HG03280 (cell line): Measurements from ENCODE around the gene HMG20B.
A peak's percentile ranks its signal among the peaks of the same experiment; 100 is the strongest.

Source experiments
- ATAC-seq: cut with Tn5 transposase; IDR thresholded peaks from one replicate; pipeline ENCODE4 v1.9.1; 2021; ENCODE audit warnings: mild to moderate bottlenecking, moderate library complexity; ENCODE audit not compliant: unreplicated experiment

The HMG20B gene

DNA sequence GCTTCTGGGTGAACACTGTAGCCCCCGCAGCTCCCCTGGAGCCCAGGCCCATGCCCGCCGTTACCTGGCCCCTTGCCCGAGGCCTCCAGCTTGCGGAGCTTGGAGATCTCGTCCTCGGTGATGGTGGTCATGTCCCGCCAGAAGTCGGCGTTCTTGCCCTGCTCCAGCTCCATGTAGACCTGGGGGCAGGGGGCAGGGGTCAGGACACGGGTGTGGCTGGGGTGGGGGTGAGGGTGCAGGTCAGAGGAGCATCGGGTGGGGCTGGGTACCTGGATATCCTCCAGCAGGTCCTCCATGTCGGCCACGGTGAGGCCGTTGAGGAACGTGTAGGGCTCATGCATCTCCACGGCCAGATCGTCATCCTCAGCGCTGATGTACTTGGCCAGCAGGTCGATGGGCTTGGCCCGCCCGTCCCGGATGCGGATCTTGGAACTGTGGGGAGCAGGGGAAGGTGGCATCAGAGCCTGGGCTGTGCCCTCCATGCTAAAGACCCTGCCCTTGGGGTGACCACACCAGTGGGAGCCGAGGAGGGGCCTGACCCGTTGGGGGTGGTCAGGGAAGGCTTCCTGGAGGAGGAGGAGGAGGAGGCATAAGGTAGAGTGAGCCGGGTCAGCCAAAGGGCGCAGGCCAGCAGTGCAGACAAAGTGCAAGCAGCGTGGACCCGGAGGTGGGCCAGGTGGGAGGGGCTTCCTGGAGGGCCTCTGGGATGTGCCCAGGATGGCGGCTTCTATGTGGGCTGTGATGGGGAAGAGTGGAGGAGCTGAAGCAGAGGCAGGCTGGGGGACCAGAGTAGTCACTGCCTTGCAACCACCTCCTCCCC lies 46.3 kb downstream of the HMG20B start:
- ATAC-seq = no peak

DNA sequence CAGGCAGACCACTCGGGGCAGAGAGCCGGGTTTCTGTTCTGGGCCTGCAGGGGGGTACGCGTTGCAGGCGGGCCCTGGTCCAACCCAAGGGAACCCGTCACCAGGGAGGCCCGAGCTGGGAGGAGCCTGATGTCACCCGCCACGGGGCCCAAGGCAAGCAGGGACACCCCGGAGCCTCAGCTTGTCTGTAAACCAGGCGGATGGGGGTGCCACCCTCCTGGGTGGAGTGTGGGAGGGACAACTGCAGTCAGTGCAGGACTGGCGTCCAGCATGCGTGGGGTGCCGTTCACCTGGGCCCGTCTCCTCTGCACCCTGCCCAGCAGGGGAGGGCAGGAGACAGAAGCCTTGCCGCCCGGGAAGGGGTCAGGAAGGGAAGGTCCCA lies 46.9 kb downstream of the HMG20B start:
- no peak for ATAC-seq

- no peak for ATAC-seq
Measured at GRCh38 chr19:3620145-3620816, 47.5 kb downstream of the HMG20B start.

DNA sequence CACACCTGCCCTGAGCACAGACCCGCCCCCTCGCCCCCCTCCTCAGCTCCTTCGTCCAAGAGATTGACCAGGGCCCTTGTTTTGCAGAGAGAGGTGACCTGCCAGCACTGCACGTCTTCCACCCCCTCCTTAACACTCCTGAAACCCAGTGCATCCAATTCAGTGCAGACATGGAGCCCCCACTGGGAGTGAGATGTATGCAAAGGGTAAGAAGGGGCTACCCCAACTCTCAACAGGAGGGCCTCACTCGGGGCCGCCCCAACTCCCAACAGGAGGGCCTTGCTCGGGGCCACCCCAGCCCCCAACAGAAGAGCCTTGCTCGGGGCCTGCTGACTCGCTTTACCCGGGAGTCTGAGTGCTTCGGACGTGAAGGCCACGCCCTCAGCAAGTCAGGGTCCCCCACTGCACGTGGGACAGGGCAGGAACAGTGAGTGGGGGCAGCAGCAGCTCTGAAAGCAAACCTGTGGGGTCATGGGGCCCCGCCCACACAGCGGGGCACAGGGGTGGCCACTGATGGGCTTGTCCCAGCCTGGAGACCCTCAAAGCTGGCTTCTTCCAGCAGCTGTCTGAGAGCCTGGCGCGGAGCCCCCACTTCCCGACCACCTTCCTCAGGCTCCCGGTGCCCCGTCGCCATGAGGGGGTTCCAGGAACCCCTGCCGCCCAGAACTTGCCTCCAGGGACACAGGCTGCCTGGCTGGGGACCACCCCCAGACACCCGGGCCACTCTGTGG lies 48.2 kb downstream of the HMG20B start:
- ATAC-seq = no peak

DNA sequence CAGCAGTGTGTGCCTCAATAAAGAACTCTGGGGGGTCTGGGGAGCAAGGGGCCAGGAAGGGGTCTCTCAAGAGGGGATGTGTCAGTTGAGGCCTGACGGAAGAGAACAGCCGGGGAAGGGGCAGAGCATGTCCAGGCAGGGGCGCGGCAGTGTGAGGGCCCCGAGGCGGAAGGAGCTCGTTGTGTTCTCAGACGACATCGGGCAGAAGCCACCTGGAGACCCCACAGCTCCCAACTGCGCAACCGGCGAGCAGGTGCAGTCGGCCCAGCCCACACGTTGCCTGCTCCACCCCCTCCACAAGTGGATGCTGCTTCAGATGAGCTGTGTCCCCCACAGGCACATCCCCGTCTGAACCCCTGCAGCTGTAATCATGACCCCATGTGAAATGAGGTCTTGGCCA lies 48.9 kb downstream of the HMG20B start:
- ATAC-seq = no peak

DNA sequence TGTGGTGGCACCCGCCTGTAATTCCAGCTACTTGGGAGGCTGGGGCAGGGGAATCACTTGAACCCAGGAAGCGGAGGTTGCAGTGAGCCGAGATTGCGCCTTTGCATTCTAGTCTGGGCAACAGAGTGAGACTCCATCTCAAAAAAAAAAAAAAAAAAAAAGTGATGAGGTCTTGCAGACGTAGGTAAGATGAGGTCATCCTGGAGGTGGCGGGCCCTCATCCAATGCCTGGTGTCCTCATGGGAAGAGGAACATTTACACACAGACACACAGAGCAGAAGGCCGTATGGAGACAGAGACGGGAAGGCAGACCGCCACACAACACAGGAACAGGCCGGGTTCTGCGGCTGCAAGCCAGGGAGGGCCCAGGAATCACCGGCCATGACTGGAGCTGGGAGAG lies 49.5 kb downstream of the HMG20B start:
- ATAC-seq = no peak

DNA sequence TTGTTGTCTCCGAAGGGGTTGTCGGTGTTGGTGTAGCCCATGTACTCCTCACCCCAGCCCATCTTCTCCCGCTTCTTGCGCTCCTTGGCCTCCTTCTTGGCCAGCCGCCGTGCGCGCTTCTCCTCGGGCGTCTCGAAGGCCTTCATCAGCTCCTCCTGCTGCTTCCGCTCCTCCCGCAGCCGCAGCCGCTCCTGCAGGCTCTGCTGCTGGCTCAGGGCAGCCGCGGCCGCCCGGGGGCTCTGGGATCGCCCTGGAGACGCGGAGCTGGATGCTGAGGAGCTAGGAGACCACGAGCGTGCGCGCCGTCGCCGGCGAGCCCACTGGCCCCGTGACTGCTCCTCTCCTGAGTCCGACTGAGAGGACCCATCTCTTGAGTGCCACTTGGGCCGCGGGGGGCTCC lies 51.0 kb downstream of the HMG20B start:
- ATAC-seq = no peak

DNA sequence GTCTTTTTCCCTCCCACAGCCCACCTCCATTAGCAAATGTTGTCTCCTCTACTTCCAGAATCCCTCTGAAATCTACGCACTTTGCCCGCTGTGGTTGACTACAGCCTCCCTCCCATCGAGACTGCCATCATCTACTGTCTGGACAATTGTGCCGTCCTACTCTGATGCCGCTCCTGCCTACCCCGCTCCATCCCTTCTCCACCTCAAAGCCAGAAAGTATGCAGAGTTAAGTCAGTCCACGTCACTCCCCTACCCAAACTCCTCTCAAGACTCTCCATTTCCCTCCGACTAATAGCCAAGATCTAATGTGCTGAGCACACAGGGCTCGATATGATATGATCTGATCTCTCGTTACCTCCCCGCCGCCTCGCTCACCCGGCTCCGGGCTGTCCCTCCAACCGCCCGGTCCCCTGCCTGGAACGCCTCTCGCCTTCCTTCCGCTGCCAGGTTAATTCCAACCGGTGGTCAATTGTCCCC lies 53.3 kb downstream of the HMG20B start:
- ATAC-seq = peak; percentile 4

DNA sequence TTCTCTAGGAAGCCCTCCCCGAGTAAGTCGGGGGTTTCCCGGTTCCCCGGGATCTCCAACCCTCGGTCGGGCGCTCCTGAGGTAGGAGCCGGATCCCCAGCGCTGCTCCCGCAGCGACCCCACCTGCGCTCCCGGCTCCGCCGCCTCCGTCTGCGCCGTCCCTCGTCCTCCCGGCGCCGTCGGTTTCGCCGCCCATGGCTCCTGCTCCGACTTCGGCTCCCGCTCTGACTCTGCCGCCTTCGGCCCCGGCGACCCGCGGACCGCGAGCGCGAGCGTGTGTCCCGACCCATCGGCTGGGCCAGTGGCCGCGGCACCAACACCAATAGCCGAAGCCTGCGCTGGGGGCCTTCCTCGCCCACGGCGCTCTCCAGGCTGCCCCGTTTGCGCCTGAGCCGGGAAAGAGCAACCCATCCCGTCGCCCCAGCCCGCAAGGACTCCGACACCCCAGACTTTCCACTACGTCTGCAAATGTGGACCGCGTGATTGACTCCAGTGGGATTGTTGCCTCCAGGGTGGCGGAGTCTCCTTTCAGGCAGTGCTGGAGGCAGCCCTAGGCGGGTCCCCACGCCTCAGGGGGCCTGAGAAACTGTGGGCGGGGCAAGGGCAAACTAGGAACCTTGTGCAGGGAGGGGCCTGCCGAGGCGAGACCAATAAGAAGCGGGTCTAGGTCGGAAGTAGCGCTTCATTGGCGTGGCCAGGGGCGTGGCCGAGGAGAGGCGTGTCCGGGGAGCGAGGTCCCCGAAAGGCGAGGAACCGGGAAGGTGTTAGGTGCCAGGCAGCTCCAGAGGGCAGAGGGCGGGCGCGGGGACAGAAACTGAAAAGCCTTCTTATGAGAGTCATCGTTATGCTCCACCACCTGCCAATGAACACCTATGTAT lies 54.0 kb downstream of the HMG20B start, which contains the start of gene CACTIN:
Gene CACTIN (minus strand): TSS at position 318 of the 878 bp plus-strand sequence. CDS start 28 bp downstream, at position 290.
- peak; percentile 91 for ATAC-seq

DNA sequence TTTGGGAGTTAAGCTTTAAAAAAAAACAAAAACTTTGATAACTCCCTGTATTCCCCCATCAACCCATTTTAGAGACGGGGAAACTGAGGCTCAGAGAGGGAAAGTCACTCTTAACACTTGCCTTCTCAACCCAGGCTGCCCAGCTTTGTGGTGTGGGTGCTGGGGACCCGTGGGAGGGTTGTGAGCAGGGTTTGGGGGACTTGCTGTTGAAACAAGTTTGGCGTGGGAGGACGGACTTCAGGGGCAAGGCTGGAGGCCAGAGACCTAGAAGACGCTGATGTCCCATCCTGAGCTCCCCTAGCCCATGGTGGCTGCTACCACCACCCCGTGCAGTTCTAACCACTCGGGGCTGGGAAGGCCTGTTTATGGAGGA lies 54.6 kb downstream of the HMG20B start:
- no peak for ATAC-seq
